ACC112 (cell line): ENCODE data around the gene CLC.
"Not testable (repeated sequence)": the region's sequence is repeated elsewhere in the genome, so short reads cannot be mapped to it uniquely, and the experiment has no call there.

Experiments
- H2AFZ ChIP-seq: fragments of 200-600 bp; sonication (generic); one replicate; pipeline ENCODE4 v1.6.0; 2017; ENCODE audit warnings: antibody characterized with exemption, low read length; ENCODE audit not compliant: unreplicated experiment
- H3K27ac ChIP-seq: fragments of 200-600 bp; sonication (generic); 2 replicates; pipeline ENCODE4 v1.5.1; 2014; ENCODE audit warnings: low read depth, mild to moderate bottlenecking, antibody characterized with exemption, low read length, moderate library complexity
- H3K27me3 ChIP-seq: fragments of 200-600 bp; sonication (generic); 2 replicates; pipeline ENCODE4 v1.6.1; 2014; ENCODE audit warnings: mild to moderate bottlenecking, antibody characterized with exemption, low read length, moderate library complexity, mixed read lengths; ENCODE audit not compliant: insufficient read depth
- H3K36me3 ChIP-seq: fragments of 200-600 bp; sonication (generic); 2 replicates; pipeline ENCODE4 v1.6.1; 2016; ENCODE audit warnings: mild to moderate bottlenecking, antibody characterized with exemption, low read length, moderate library complexity, mixed read lengths; ENCODE audit not compliant: insufficient read depth
- H3K4me1 ChIP-seq: fragments of 200-600 bp; sonication (generic); one replicate; pipeline ENCODE4 v1.6.1; 2016; ENCODE audit warnings: low read length, mixed read lengths; ENCODE audit not compliant: insufficient read depth, unreplicated experiment, control insufficient read depth
- H3K4me3 ChIP-seq: fragments of 200-600 bp; sonication (generic); 2 replicates; pipeline ENCODE4 v1.5.1; 2014; ENCODE audit warnings: mild to moderate bottlenecking, low read depth, low read length
- H3K79me2 ChIP-seq: fragments of 200-600 bp; sonication (generic); one replicate; pipeline ENCODE4 v1.6.0; 2016; ENCODE audit warnings: low read length; ENCODE audit not compliant: control insufficient read depth, unreplicated experiment, insufficient read depth

Gene CLC

DNA sequence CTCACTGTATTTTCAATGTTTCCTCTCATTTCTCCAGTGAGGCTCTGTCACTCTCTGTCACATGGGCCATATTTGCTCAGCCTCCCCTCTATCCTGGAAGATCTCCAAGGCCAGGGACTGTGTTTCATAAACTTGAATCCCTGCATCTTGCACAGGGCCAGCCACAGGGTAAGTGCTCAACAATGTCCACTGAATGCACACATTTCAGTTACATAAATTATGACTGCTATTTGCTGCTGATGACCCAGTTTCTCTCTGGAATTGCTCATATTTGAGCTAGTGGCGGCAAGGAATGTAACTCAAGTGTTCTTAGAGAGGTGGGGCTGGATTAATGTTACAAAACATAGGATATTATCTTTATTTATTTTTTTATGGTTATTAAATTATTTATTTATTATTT lies 6.1 kb downstream of the CLC start:
- H3K27me3 ChIP-seq, result peaks cover 26% of the 10 kb centered on the region

GRCh38 chr19:39729594-39729993 lies 8.2 kb downstream of the CLC start:
- Histone ChIP-seq H3K27me3 (peaks cover 24% of the 10 kb centered on the region), H2AFZ (no peak overlapping the region)

More for the DNA sequence above, 6.1 kb downstream of the CLC start:
- H3K79me2 ChIP-seq, result no peaks in the 10 kb centered on the region
- no peak overlapping the region for H3K27ac ChIP-seq
- H3K4me1 ChIP-seq, result no peaks in the 10 kb centered on the region
- H2AFZ ChIP-seq, result no peak overlapping the region
- no peaks in the 10 kb centered on the region for H3K36me3 ChIP-seq
- no peak overlapping the region for H3K4me3 ChIP-seq

DNA sequence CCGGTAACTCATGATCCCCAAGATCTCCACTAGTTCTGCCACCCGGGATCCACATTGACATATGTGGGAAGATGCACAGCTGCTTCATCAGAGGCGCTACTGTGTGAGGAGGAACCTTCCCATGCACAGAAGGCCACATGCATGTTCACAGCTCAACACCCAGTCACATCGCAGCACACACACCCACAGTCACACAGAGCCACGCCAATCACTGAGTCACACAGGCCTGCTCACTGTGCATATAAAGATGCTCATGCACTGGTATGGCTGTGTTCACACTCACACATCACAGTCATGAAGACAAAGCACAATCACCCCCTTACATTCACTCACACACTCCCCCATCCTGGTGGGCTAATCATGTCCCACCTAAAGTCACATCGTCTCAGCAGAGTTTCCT lies 9.8 kb downstream of the CLC start:
- Histone ChIP-seq H2AFZ (no peak overlapping the region), H3K79me2 (no peaks in the 10 kb centered on the region), H3K27me3 (peaks cover 21% of the 10 kb centered on the region), H3K27ac (no peak overlapping the region), H3K4me3 (no peak overlapping the region), H3K36me3 (no peaks in the 10 kb centered on the region), H3K4me1 (no peaks in the 10 kb centered on the region)

More at GRCh38 chr19:39729594-39729993, 8.2 kb downstream of the CLC start:
- H3K27ac ChIP-seq, result no peak overlapping the region
- H3K36me3 ChIP-seq, result no peaks in the 10 kb centered on the region
- H3K4me3 ChIP-seq, result no peak overlapping the region
- no peaks in the 10 kb centered on the region for H3K4me1 ChIP-seq
- no peaks in the 10 kb centered on the region for H3K79me2 ChIP-seq

GRCh38 chr19:39727070-39727800 lies 10.6 kb downstream of the CLC start:
- Histone ChIP-seq H3K27ac (no peak overlapping the region), H3K4me3 (no peak overlapping the region), H2AFZ (no peak overlapping the region), H3K79me2 (no peaks in the 10 kb centered on the region), H3K36me3 (no peaks in the 10 kb centered on the region), H3K4me1 (no peaks in the 10 kb centered on the region), H3K27me3 (peaks cover 21% of the 10 kb centered on the region)

DNA sequence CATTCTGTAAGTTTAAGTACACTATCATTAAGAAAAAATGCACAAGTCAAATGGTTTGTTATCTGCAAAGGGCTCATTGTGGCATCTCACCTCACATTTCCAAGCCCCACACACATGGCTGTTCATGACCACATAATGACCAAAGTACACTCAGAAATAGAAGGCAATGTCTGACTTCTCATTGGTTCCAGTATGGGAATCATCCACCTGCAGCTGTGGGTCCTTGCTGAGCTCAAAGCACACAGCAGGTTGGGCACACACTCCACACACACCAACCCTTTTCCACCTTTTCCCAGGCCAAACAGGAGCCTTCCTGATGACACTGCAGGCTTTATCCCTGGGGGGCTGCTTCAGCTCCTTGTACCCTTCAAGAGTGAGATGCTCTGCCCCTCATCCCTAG lies 11.8 kb downstream of the CLC start:
- no peak overlapping the region for H3K4me3 ChIP-seq
- no peaks in the 10 kb centered on the region for H3K4me1 ChIP-seq

GRCh38 chr19:39720144-39720543 lies 17.7 kb downstream of the CLC start:
- not testable (repeated sequence) for H3K36me3 ChIP-seq, H3K27ac ChIP-seq, H3K4me3 ChIP-seq, H2AFZ ChIP-seq, H3K4me1 ChIP-seq, H3K79me2 ChIP-seq, H3K27me3 ChIP-seq

More for the DNA sequence above, 11.8 kb downstream of the CLC start:
- Histone ChIP-seq H3K79me2 (no peaks in the 10 kb centered on the region), H3K27me3 (peaks cover 24% of the 10 kb centered on the region), H2AFZ (no peak overlapping the region), H3K27ac (no peak overlapping the region), H3K36me3 (no peaks in the 10 kb centered on the region)

- Histone ChIP-seq H3K79me2 (no peaks in the 10 kb centered on the region), H3K4me3 (no peak overlapping the region), H3K36me3 (no peaks in the 10 kb centered on the region), H2AFZ (no peak overlapping the region), H3K27me3 (peaks cover 35% of the 10 kb centered on the region), H3K4me1 (no peaks in the 10 kb centered on the region), H3K27ac (no peak overlapping the region)
Measured at GRCh38 chr19:39710333-39710890, 27.4 kb downstream of the CLC start.

GRCh38 chr19:39709026-39709872 lies 28.6 kb downstream of the CLC start:
- Histone ChIP-seq H3K4me1 (no peaks in the 10 kb centered on the region), H3K4me3 (no peak overlapping the region), H3K36me3 (no peaks in the 10 kb centered on the region), H3K27me3 (peaks cover 35% of the 10 kb centered on the region), H3K79me2 (no peaks in the 10 kb centered on the region), H2AFZ (no peak overlapping the region), H3K27ac (no peak overlapping the region)

GRCh38 chr19:39708594-39708993 lies 29.2 kb downstream of the CLC start:
- Histone ChIP-seq H3K27ac (no peak overlapping the region), H3K27me3 (peaks cover 35% of the 10 kb centered on the region), H3K4me1 (no peaks in the 10 kb centered on the region)

GRCh38 chr19:39705578-39706188 lies 32.1 kb downstream of the CLC start:
- H2AFZ ChIP-seq, result no peak overlapping the region
- H3K27ac ChIP-seq, result no peak overlapping the region
- H3K79me2 ChIP-seq, result no peaks in the 10 kb centered on the region
- no peaks in the 10 kb centered on the region for H3K36me3 ChIP-seq
- H3K4me1 ChIP-seq, result no peaks in the 10 kb centered on the region
- peaks cover 37% of the 10 kb centered on the region for H3K27me3 ChIP-seq
- H3K4me3 ChIP-seq, result no peak overlapping the region

More at GRCh38 chr19:39708594-39708993, 29.2 kb downstream of the CLC start:
- H3K4me3 ChIP-seq, result no peak overlapping the region
- no peaks in the 10 kb centered on the region for H3K36me3 ChIP-seq
- H2AFZ ChIP-seq, result no peak overlapping the region
- no peaks in the 10 kb centered on the region for H3K79me2 ChIP-seq
